HepG2 (cell line): Measurements from ENCODE around the gene ELMOD3. TPM values are rescaled to one million over a fixed set of nuclear protein-coding genes. Genes with fewer than 3 reads are reported as not detected.
A peak's percentile ranks its signal among the peaks of the same experiment; 100 is the strongest.

Source experiments
- AFF4 ChIP-seq: sonication (generic); formaldehyde crosslinking; IDR thresholded peaks from 2 replicates; pipeline ENCODE4 v1.4.0; 2020; ENCODE audit warnings: missing genetic modification reagents
- ARNT2 ChIP-seq: sonication (generic); formaldehyde crosslinking; IDR thresholded peaks from 2 replicates; pipeline ENCODE4 v1.8.0; 2022; ENCODE audit warnings: mild to moderate bottlenecking, low read depth, missing genetic modification reagents, moderate library complexity
- ATF7 ChIP-seq, 2 experiments: fragments of 450-650 bp in 1 of 2; sonication (generic) in 1 of 2; formaldehyde crosslinking in 1 of 2; IDR thresholded peaks; 2 replicates each; pipeline versions ENCODE4 v1.4.0 to v1.6.1; 2016 to 2020; ENCODE audit warnings: antibody characterized with exemption in 1 of 2, mild to moderate bottlenecking in 1 of 2, missing genetic modification reagents in 1 of 2
- ATF7-NPFF ChIP-seq: sonication (generic); formaldehyde crosslinking; IDR thresholded peaks from 2 replicates; pipeline ENCODE4 v1.8.1; 2023; ENCODE audit warnings: mild to moderate bottlenecking, low read depth, missing genetic modification reagents, moderate library complexity
- BATF2 ChIP-seq: sonication (generic); formaldehyde crosslinking; IDR thresholded peaks from 2 replicates; pipeline ENCODE4 v1.8.0; 2022; ENCODE audit warnings: mild to moderate bottlenecking, missing genetic modification reagents, moderate library complexity
- BCL6 ChIP-seq: IDR thresholded peaks from 2 replicates; pipeline ENCODE4 v1.6.1; 2016; ENCODE audit warnings: missing genetic modification reagents, missing compliant biosample characterization
- DBP ChIP-seq: sonication (generic); formaldehyde crosslinking; IDR thresholded peaks from 2 replicates; pipeline ENCODE4 v1.4.0; 2020; ENCODE audit warnings: missing genetic modification reagents; ENCODE audit errors: not compliant biosample characterization
- EEA1 ChIP-seq: sonication (generic); formaldehyde crosslinking; IDR thresholded peaks from 2 replicates; pipeline ENCODE4 v1.5.1; 2020; ENCODE audit warnings: mild to moderate bottlenecking, missing genetic modification reagents, borderline replicate concordance
- HNF4A ChIP-seq: sonication (generic); formaldehyde crosslinking; IDR thresholded peaks from 2 replicates; pipeline ENCODE4 v1.4.0; 2020; ENCODE audit warnings: missing genetic modification reagents
- IRF2 ChIP-seq: IDR thresholded peaks from 2 replicates; pipeline ENCODE4 v1.6.1; 2018; ENCODE audit warnings: missing genetic modification reagents, missing compliant biosample characterization
- KDM6A ChIP-seq: IDR thresholded peaks from 2 replicates; pipeline ENCODE4 v1.6.1; 2016; ENCODE audit warnings: low read depth
- MAZ ChIP-seq, 2 experiments: sonication (generic) in 1 of 2; formaldehyde crosslinking in 1 of 2; IDR thresholded peaks; 2 replicates each; pipeline versions ENCODE4 v1.5.0 to v1.6.1; 2012 to 2020; ENCODE audit warnings: low read depth in 2 of 2, mild to moderate bottlenecking in 2 of 2, borderline replicate concordance in 1 of 2, improper control_type of control experiment in 1 of 2, low read length in 1 of 2, missing genetic modification reagents in 1 of 2, moderate library complexity in 1 of 2
- MIER3 ChIP-seq: IDR thresholded peaks from 2 replicates; pipeline ENCODE4 v1.6.1; 2016; ENCODE audit warnings: missing compliant biosample characterization, borderline replicate concordance
- NFRKB ChIP-seq: fragments of 450-650 bp; IDR thresholded peaks from 2 replicates; pipeline ENCODE4 v1.6.1; 2017
- TERF1 ChIP-seq: sonication (generic); formaldehyde crosslinking; IDR thresholded peaks from 2 replicates; pipeline ENCODE4 v1.8.0; 2022; ENCODE audit warnings: mild to moderate bottlenecking, missing genetic modification reagents, moderate library complexity
- ZBTB20 ChIP-seq: sonication (generic); formaldehyde crosslinking; IDR thresholded peaks from 2 replicates; pipeline ENCODE4 v1.8.1; 2023; ENCODE audit warnings: missing genetic modification reagents, low read depth, mild to moderate bottlenecking, borderline replicate concordance
- ZFP41 ChIP-seq: sonication (generic); formaldehyde crosslinking; IDR thresholded peaks from 2 replicates; pipeline ENCODE4 v1.4.0; 2020; ENCODE audit warnings: mild to moderate bottlenecking, missing genetic modification reagents, borderline replicate concordance
- ZNF253 ChIP-seq: sonication (generic); formaldehyde crosslinking; IDR thresholded peaks from 2 replicates; pipeline ENCODE4 v1.8.0; 2022; ENCODE audit warnings: mild to moderate bottlenecking, missing genetic modification reagents, borderline replicate concordance
- ZNF382 ChIP-seq: sonication (generic); formaldehyde crosslinking; IDR thresholded peaks from 2 replicates; pipeline ENCODE4 v1.5.0; 2020; ENCODE audit warnings: missing genetic modification reagents, mild to moderate bottlenecking, borderline replicate concordance
- ZNF660 ChIP-seq: sonication (generic); formaldehyde crosslinking; IDR thresholded peaks from 2 replicates; pipeline ENCODE4 v1.5.1; 2020; ENCODE audit warnings: mild to moderate bottlenecking, low read depth, missing genetic modification reagents, borderline replicate concordance
- ZNF737 ChIP-seq: sonication (generic); formaldehyde crosslinking; IDR thresholded peaks from 2 replicates; pipeline ENCODE4 v1.5.0; 2020; ENCODE audit warnings: missing genetic modification reagents, mild to moderate bottlenecking, borderline replicate concordance
- ZNF83 ChIP-seq: sonication (generic); formaldehyde crosslinking; IDR thresholded peaks from 2 replicates; pipeline ENCODE4 v1.4.0; 2020; ENCODE audit warnings: missing genetic modification reagents, mild to moderate bottlenecking, borderline replicate concordance
- ZSCAN25 ChIP-seq: sonication (generic); formaldehyde crosslinking; IDR thresholded peaks from 2 replicates; pipeline ENCODE4 v1.8.0; 2022; ENCODE audit warnings: mild to moderate bottlenecking, missing genetic modification reagents
- polyA plus RNA-seq, 8 experiments: library from polyadenylated mRNA; depleted of rRNA in 3 of 8; stranded (reverse) in 7 of 8; unstranded in 1 of 8; fragments of >200 nt; fragmentation: Illumina TruSeq in 4 of 8; extraction: Trizol in 4 of 8; gene quantifications; 2 replicates each; pipeline versions ENCODE4 v1.2.1 to v1.2.3, GENCODE V29; 2011 to 2016; ENCODE audit warnings: low read depth in 4 of 8, missing spikeins in 1 of 8, mixed read lengths in 1 of 8; ENCODE audit not compliant: insufficient read depth in 1 of 8
- total RNA-seq, 5 experiments: library from RNA; depleted of rRNA; stranded (reverse); fragments of >200 nt; fragmentation: Illumina TruSeq; extraction: Trizol; gene quantifications; 2 replicates each; pipeline ENCODE4 v1.2.3, GENCODE V29; 2016; ENCODE audit warnings: low read depth in 1 of 5

ELMOD3 gene
- total and polyA plus RNA-seq, 2 of the 13 experiments (the other 11 are each of a cell fraction or from before 2014, with no cell fraction given): 13.3 to 19.5 TPM

GRCh38 chr2:85390941-85391669, 36.5 kb downstream of the ELMOD3 start (continued):
- TF ChIP-seq ZNF382: no peak
- no peak for TF ChIP-seq TERF1 (CRISPR knock-in tag)
- TF ChIP-seq HNF4A (CRISPR knock-in tag): no peak
- no peak for TF ChIP-seq MIER3 (CRISPR knock-in tag)
- TF ChIP-seq IRF2: peak; percentile 84; the same call in 1 of the 2 replicates
- TF ChIP-seq ATF7-NPFF (CRISPR knock-in tag): no peak
- TF ChIP-seq ATF7 (IDR thresholded peaks at IDR 0.05): no peak
- TF ChIP-seq ATF7 (CRISPR knock-in tag; IDR thresholded peaks at IDR 0.05): no peak
- no peak for TF ChIP-seq EEA1
- no peak for TF ChIP-seq ZNF83 (CRISPR knock-in tag)
- TF ChIP-seq AFF4 (CRISPR knock-in tag): no peak
- TF ChIP-seq ZNF737 (CRISPR knock-in tag): no peak
- TF ChIP-seq BCL6 (CRISPR knock-in tag): 0 out of 2 replicates have a peak, but pooled peaks have one; percentile 28
- no peak for TF ChIP-seq BATF2 (CRISPR knock-in tag)
- TF ChIP-seq ARNT2 (CRISPR knock-in tag): no peak
- no peak for TF ChIP-seq KDM6A (CRISPR knock-in tag)
- no peak for TF ChIP-seq DBP
- TF ChIP-seq ZNF660 (CRISPR knock-in tag): no peak
- TF ChIP-seq ZBTB20 (CRISPR knock-in tag): no peak
- TF ChIP-seq NFRKB: no peak
- TF ChIP-seq ZSCAN25 (CRISPR knock-in tag): no peak
- TF ChIP-seq ZNF253 (CRISPR knock-in tag): no peak
- TF ChIP-seq ZFP41 (CRISPR knock-in tag): no peak; the same call in 1 of the 2 replicates
- peak; percentile 46; the same call in 1 of the 2 replicates for TF ChIP-seq MAZ (IDR thresholded peaks at IDR 0.05; ENCODE audit: borderline replicate concordance, low read depth, low read length)
- TF ChIP-seq MAZ (CRISPR knock-in tag; IDR thresholded peaks at IDR 0.05; ENCODE audit: low read depth): peak; percentile 76; the same call in 1 of the 2 replicates
